ENCODE results near the gene SURF6. TPM values are rescaled to one million over a fixed set of nuclear protein-coding genes. Genes with fewer than 3 reads are reported as not detected.

The SURF6 gene
- total RNA-seq, 2 experiments from 2014 or later, result 24.9 to 28.3 TPM

DNA sequence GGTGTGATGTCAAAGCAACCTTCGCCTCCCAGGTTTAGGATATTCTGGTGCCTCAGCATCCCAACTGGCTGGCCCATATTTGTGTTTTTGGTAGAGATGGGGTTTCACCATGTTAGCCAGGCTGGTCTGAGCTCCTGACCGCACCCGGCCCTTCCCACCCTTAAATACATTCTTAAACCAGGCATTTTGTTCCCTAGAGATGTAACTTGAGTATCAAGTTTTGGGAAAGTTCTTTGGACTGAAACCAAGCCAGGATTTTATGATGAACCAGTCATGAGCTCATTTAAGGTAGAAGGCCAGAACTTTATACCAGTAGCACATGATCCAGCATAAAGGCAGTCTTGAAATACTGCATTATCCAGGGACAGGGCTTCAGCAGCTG, 15.5 kb upstream of the SURF6 start:
- peaks cover 55% of the 10 kb centered on the region for H3K36me3 Mint-ChIP-seq (ENCODE audit: low read depth)
- intact Hi-C loops (cut with micrococcal nuclease), result no loop called here
- ATAC-seq, result no peak
- CTCF ChIA-PET, result interaction anchor here (0.9 to 2.5 kb wide), 7 partner anchors 10 to 53 kb away, joined by 3 to 15 read pairs (median 5); no protein-coding TSS in a partner anchor
- H3K27ac Mint-ChIP-seq, result peak overlapping the region; percentile 46
- peaks cover 52% of the 10 kb centered on the region for H3K4me1 Mint-ChIP-seq (ENCODE audit: low read depth)
- POLR2A ChIA-PET, result interaction anchor here (0.7 to 28.8 kb wide), 6 partner anchors 3 to 73 kb away, joined by 3 to 872 read pairs (median 8); partner anchors contain the start of genes MED22, RPL7A, STKLD1 and SURF1
- no peak for DNase-seq
- no peak for TF ChIP-seq CTCF (IDR thresholded peaks at IDR 0.05)
- no peaks in the 10 kb centered on the region for H3K9me3 Mint-ChIP-seq
- no peaks in the 10 kb centered on the region for H3K27me3 Mint-ChIP-seq
- H3K4me3 Mint-ChIP-seq, result peak overlapping the region; percentile 15

DNA sequence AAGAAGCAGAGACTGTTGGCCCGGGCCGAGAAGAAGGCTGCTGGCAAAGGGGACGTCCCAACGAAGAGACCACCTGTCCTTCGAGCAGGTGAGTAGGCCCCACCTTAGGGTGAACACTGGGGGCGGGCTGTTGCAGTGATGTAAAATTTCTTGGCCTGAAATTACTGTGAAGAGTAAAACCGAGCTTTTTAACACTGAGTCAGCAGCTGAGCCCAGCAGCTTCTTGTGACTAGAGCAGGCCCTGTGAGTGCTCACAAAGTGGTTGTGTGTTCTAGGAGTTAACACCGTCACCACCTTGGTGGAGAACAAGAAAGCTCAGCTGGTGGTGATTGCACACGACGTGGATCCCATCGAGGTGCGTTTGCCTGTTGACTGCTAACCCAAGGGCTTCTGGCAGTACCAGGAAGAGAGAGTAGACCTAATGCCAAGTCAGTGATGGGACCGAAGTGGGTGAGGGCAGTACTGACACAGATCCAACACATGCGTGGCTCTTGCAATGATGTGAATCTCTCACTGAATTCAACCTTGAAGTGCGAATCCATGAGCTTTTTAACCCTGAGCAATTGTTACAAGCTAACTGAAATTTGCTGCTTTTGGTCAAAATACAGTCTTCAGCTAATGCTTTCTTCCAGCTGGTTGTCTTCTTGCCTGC, 14.1 kb upstream of the SURF6 start:
- ATAC-seq, result no peak
- DNase-seq, result peak; percentile 39
- Mint-ChIP-seq H3K36me3 (ENCODE audit: low read depth) (peaks cover 67% of the 10 kb centered on the region), H3K4me3 (peak overlapping the region; percentile 98), H3K9me3 (no peaks in the 10 kb centered on the region), H3K4me1 (ENCODE audit: low read depth) (peaks cover 51% of the 10 kb centered on the region), H3K27ac (peak overlapping the region; percentile 99), H3K27me3 (no peaks in the 10 kb centered on the region)
- intact Hi-C loops (cut with micrococcal nuclease), result no loop called here
- ChIA-PET CTCF (interaction anchor here (1.3 to 2.5 kb wide), 5 partner anchors 8 to 24 kb away, joined by 4 to 15 read pairs (median 11); no protein-coding TSS in a partner anchor), POLR2A (interaction anchor here (0.6 to 28.8 kb wide), 8 partner anchors 1 to 216 kb away, joined by 3 to 872 read pairs (median 4); partner anchors contain the start of genes MED22, RPL7A, SURF1 and SURF2)
- no peak for TF ChIP-seq CTCF (IDR thresholded peaks at IDR 0.05)

DNA sequence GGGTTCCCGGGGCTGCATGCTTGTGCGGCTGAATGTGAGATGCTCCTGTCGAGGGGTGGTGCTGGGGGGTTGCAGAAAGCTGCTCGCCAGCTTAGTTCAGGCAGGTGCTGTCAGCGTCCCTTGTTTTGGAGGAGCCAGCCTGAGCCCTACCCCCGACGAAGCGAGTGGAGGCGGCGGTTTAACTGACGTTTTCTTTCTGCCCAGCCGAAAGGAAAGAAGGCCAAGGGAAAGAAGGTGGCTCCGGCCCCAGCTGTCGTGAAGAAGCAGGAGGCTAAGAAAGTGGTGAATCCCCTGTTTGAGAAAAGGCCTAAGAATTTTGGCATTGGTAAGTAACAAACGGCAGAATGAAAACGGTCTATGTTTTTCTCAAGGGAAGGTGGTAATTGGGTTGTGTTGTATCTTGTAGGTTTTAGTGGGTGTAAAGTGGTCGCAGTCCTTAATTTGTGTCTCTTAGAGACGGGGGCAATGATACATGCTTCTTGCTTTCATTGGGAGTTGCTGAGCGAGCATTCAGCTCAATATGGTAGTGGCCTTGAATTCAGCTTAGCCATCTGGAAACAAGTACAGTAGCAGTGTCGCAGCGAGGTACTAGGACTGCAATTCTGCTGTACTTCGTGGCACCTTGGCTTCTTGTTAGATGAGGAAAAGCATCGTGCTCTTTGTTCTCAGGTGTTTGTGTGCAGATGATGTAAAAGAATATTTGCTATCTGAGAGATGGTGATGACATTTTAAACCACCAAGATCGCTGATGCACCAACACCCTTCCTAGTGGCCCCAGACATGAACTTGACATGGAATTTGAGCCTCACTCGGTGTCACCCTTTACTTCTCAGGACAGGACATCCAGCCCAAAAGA, 13.0 kb upstream of the SURF6 start:
- peaks cover 44% of the 10 kb centered on the region for H3K4me1 Mint-ChIP-seq (ENCODE audit: low read depth)
- ChIA-PET CTCF (interaction anchor here (1.0 to 2.5 kb wide), 5 partner anchors 8 to 28 kb away, joined by 3 to 11 read pairs (median 5); partner anchors contain the start of genes SURF1 and SURF2), POLR2A (interaction anchor here (0.6 to 28.8 kb wide), 14 partner anchors 0 to 201 kb away, joined by 3 to 872 read pairs (median 6); partner anchors contain the start of genes CACFD1, MED22, RPL7A and STKLD1)
- peaks cover 68% of the 10 kb centered on the region for H3K36me3 Mint-ChIP-seq (ENCODE audit: low read depth)
- no peaks in the 10 kb centered on the region for H3K27me3 Mint-ChIP-seq
- H3K27ac Mint-ChIP-seq, result peak overlapping the region; percentile 99
- no peaks in the 10 kb centered on the region for H3K9me3 Mint-ChIP-seq
- ATAC-seq (no peak), DNase-seq (no peak)
- intact Hi-C loops (cut with micrococcal nuclease), result no loop called here
- peak overlapping the region; percentile 98 for H3K4me3 Mint-ChIP-seq
- TF ChIP-seq CTCF (IDR thresholded peaks at IDR 0.05), result no peak

GRCh38 chr9:133347985-133348717, 12.2 kb upstream of the SURF6 start, which contains the start of the genes MED22 and RPL7A:
Gene MED22 (minus strand): TSS chr9:133348131. CDS start chr9:133346662, 1,469 bp downstream.
Gene RPL7A (plus strand): TSS chr9:133348218. CDS start chr9:133348244, 26 bp downstream.
- Mint-ChIP-seq H3K27ac (peak within 1 kb of the TSS; percentile 99), H3K27me3 (no peaks in the 10 kb centered on the region), H3K4me3 (peak within 1 kb of the TSS; percentile 98), H3K9me3 (no peaks in the 10 kb centered on the region), H3K4me1 (ENCODE audit: low read depth) (peaks cover 41% of the 10 kb centered on the region), H3K36me3 (ENCODE audit: low read depth) (peaks cover 70% of the 10 kb centered on the region)
- ChIA-PET CTCF (interaction anchor here (1.0 to 2.5 kb wide), 6 partner anchors 8 to 26 kb away, joined by 3 to 11 read pairs (median 4); partner anchors contain the start of genes SURF1 and SURF2), POLR2A (interaction anchor here (0.6 to 28.8 kb wide), 13 partner anchors 1 to 135 kb away, joined by 3 to 872 read pairs (median 4); partner anchors contain the start of genes MED22, RPL7A, STKLD1 and SURF1)
- DNase-seq (peak; percentile 98), ATAC-seq (peak; percentile 78)
- no peak for TF ChIP-seq CTCF (IDR thresholded peaks at IDR 0.05)
- intact Hi-C loops (cut with micrococcal nuclease), result no loop called here

All from activated CD8-positive, alpha-beta T cell treated with anti-CD3 and anti-CD28 coated beads for 36 hours (primary cell).